Stomach (tissue), 4 donors: Measurements from ENCODE around the gene PLK5.

Experiments used
- CTCF ChIP-seq, 7 experiments: fragments of 450-650 bp in 4 of 7; fragments of 200-600 bp in 3 of 7; sonication (generic) in 3 of 7; IDR thresholded peaks; one replicate each; pipeline ENCODE4 v1.5.1; 2016 to 2019; ENCODE audit warnings: antibody characterized with exemption in 7 of 7, control low read depth in 2 of 7, mild to moderate bottlenecking in 1 of 7
- EP300 ChIP-seq: sonication (generic); formaldehyde crosslinking; IDR thresholded peaks from one replicate; pipeline ENCODE4 v1.6.1; 2017; ENCODE audit warnings: antibody characterized with exemption
- POLR2AphosphoS5 ChIP-seq, 3 donors: sonication (generic); formaldehyde crosslinking; IDR thresholded peaks; one replicate each; pipeline ENCODE4 v1.6.1; 2016; ENCODE audit warnings: antibody characterized with exemption in 3 of 3

DNA sequence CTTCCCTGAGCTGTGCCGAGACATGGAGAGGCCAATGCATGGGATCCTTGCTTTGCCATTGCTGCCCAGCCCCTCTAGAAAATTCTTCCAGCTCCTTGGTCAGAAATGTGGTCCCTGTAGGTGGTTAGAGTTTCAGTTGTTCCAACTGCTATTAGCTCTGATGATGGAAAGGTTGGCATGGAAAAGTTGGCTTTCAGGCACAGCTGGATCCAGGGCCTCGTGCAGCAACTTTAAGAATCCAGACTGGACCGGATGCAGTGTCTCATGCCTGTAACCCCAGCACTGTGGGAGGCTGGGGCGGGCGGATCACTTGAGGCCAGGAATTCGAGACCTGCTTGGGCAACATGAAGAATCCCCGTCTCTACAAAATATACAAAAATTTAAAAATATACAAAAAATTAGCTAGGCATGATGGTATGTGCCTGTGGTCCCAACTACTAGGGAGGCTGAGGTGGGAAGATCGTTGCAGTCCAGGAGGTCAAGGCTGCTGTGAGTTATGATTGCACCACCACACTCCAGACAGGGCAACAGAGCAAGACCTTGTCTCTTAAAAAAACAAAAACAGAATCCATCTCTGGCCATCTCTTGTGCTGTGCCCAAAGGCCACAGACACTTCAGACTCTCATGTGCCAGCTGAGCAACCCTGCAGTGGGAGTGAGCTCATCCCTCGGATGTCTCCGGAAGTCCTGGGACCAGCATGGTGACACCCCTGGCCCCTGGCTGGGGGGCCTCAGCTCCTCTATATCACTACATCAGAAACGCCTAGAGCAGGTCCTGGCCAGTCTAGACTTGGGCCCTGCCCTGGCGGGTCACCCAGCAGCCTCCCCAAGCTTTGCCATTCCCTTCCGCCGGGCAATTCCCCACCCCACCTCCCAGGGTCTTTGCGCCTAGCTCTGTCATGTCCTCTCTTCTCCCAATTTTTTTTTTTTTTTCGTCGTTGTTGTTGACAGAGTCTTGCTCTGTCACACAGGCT is 27.5 kb downstream of the PLK5 start:
- TF ChIP-seq CTCF (IDR thresholded peaks at IDR 0.05) = no peak
- no peak for TF ChIP-seq POLR2AphosphoS5 (IDR thresholded peaks at IDR 0.05)
- no peak for TF ChIP-seq EP300
